ENCODE data around the gene OGDHL. TPM values are rescaled to one million over a fixed set of nuclear protein-coding genes. Genes with fewer than 3 reads are reported as not detected.

Gene OGDHL
- total RNA-seq, 1 experiment from 2014 or later: 1.3 TPM

GRCh38 chr10:49798275-49798674 lies 36.2 kb upstream of the OGDHL start:
- TF ChIP-seq TCF7L2 (IDR thresholded peaks at IDR 0.05; ENCODE audit: low read depth, low read length): no peak
- TF ChIP-seq, protein P1, sequence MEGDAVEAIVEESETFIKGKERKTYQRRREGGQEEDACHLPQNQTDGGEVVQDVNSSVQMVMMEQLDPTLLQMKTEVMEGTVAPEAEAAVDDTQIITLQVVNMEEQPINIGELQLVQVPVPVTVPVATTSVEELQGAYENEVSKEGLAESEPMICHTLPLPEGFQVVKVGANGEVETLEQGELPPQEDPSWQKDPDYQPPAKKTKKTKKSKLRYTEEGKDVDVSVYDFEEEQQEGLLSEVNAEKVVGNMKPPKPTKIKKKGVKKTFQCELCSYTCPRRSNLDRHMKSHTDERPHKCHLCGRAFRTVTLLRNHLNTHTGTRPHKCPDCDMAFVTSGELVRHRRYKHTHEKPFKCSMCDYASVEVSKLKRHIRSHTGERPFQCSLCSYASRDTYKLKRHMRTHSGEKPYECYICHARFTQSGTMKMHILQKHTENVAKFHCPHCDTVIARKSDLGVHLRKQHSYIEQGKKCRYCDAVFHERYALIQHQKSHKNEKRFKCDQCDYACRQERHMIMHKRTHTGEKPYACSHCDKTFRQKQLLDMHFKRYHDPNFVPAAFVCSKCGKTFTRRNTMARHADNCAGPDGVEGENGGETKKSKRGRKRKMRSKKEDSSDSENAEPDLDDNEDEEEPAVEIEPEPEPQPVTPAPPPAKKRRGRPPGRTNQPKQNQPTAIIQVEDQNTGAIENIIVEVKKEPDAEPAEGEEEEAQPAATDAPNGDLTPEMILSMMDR (IDR thresholded peaks at IDR 0.05): no peak
- ATAC-seq: no peak
- Histone ChIP-seq H3K4me3 (ENCODE audit: low read depth in 2 of 2, low read length in 2 of 2) (no peak overlapping the region), H3K27me3 (ENCODE audit: control insufficient read depth, insufficient read depth, low read length) (peaks cover 2% of the 10 kb centered on the region; the same call in 1 of the 2 replicates), H3K36me3 (ENCODE audit: control insufficient read depth, insufficient read depth, low read length) (no peaks in the 10 kb centered on the region), H3K4me1 (ENCODE audit: control insufficient read depth, insufficient read depth, low read length) (no peaks in the 10 kb centered on the region), H3K27ac (ENCODE audit: low read length) (no peak overlapping the region), H3K9me3 (ENCODE audit: control insufficient read depth, insufficient read depth, low read depth, low read length) (no peaks in the 10 kb centered on the region)
- intact Hi-C loops (cut with micrococcal nuclease; ENCODE audit: unreplicated experiment): no loop called here
- ChIA-PET CTCF (no interaction called here), POLR2A (no interaction called here)
- no peak for DNase-seq (ENCODE audit: low read depth, low spot score)
- no TSS peak for BruUV-seq (replicated peaks)
- in situ Hi-C loops (cut with HindIII; ENCODE audit: low pct_unique_long_range_greater_than_20kb, low sequenced_read_pairs): no loop called here

GRCh38 chr10:49791100-49791499 lies 29.0 kb upstream of the OGDHL start:
- CTCF ChIA-PET: no interaction called here
- Histone ChIP-seq H3K4me3 (ENCODE audit: low read depth in 2 of 2, low read length in 2 of 2) (no peak overlapping the region), H3K27me3 (ENCODE audit: control insufficient read depth, insufficient read depth, low read length) (peaks cover 1% of the 10 kb centered on the region; the same call in 1 of the 2 replicates), H3K36me3 (ENCODE audit: control insufficient read depth, insufficient read depth, low read length) (no peaks in the 10 kb centered on the region), H3K9me3 (ENCODE audit: control insufficient read depth, insufficient read depth, low read depth, low read length) (no peaks in the 10 kb centered on the region), H3K27ac (ENCODE audit: low read length) (no peak overlapping the region), H3K4me1 (ENCODE audit: control insufficient read depth, insufficient read depth, low read length) (no peaks in the 10 kb centered on the region)
- ATAC-seq (no peak), DNase-seq (ENCODE audit: low read depth, low spot score) (no peak)
- BruUV-seq (replicated peaks): no TSS peak
- intact Hi-C loops (cut with micrococcal nuclease; ENCODE audit: unreplicated experiment) (no loop called here), in situ Hi-C loops (cut with HindIII; ENCODE audit: low pct_unique_long_range_greater_than_20kb, low sequenced_read_pairs) (no loop called here)
- no peak for TF ChIP-seq SIN3A (IDR thresholded peaks at IDR 0.05; ENCODE audit: borderline replicate concordance, insufficient read depth, low read depth, low read length)
- TF ChIP-seq, protein P2, sequence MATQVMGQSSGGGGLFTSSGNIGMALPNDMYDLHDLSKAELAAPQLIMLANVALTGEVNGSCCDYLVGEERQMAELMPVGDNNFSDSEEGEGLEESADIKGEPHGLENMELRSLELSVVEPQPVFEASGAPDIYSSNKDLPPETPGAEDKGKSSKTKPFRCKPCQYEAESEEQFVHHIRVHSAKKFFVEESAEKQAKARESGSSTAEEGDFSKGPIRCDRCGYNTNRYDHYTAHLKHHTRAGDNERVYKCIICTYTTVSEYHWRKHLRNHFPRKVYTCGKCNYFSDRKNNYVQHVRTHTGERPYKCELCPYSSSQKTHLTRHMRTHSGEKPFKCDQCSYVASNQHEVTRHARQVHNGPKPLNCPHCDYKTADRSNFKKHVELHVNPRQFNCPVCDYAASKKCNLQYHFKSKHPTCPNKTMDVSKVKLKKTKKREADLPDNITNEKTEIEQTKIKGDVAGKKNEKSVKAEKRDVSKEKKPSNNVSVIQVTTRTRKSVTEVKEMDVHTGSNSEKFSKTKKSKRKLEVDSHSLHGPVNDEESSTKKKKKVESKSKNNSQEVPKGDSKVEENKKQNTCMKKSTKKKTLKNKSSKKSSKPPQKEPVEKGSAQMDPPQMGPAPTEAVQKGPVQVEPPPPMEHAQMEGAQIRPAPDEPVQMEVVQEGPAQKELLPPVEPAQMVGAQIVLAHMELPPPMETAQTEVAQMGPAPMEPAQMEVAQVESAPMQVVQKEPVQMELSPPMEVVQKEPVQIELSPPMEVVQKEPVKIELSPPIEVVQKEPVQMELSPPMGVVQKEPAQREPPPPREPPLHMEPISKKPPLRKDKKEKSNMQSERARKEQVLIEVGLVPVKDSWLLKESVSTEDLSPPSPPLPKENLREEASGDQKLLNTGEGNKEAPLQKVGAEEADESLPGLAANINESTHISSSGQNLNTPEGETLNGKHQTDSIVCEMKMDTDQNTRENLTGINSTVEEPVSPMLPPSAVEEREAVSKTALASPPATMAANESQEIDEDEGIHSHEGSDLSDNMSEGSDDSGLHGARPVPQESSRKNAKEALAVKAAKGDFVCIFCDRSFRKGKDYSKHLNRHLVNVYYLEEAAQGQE (IDR thresholded peaks at IDR 0.05; ENCODE audit: insufficient read depth in 1 of 2, low read depth in 2 of 2, low read length in 1 of 2): no peak
- no peak for TF ChIP-seq POLR2AphosphoS5 (IDR thresholded peaks at IDR 0.05; ENCODE audit: low read depth, low read length)
- TF ChIP-seq TCF7L2 (IDR thresholded peaks at IDR 0.05; ENCODE audit: low read depth, low read length): no peak
- TF ChIP-seq, protein P1 (IDR thresholded peaks at IDR 0.05): no peak
- POLR2A ChIA-PET: no interaction called here
